Measurements from ENCODE around the gene TMEM87A. TPM values are rescaled to one million over a fixed set of nuclear protein-coding genes. Genes with fewer than 3 reads are reported as not detected.
A peak's percentile ranks its signal among the peaks of the same experiment; 100 is the strongest.

The TMEM87A gene
- total RNA-seq, 4 donors from 2014 or later, result 106 to 187 (median 125) TPM

DNA sequence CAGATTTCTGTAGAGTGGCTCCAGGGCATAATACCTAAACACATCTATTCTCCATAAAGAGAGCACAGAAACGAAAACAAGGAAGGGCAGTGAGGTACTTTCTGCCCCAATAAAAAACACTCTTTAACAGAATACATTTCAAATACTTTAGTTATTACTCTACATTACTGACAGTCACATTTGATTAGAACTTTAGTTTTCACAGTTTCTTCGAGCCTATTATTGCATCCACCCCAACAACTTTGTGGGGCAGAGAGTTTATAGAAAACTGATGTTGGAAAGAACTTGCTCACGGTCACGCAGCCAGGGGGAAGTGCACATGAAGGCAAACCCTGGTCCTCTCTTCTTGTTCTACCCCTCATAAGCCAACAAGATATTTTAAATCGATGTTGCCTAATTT lies 74.1 kb downstream of the TMEM87A start:
- H3K4me3 ChIP-seq (replicated peaks in 1 of 3), result no peak overlapping the region
- H3K4me1 ChIP-seq, result no peaks in the 10 kb centered on the region
- no peak for DNase-seq
- H3K27ac ChIP-seq, result no peak overlapping the region
- H3K9me3 ChIP-seq, result no peaks in the 10 kb centered on the region
- TF ChIP-seq, protein P1, sequence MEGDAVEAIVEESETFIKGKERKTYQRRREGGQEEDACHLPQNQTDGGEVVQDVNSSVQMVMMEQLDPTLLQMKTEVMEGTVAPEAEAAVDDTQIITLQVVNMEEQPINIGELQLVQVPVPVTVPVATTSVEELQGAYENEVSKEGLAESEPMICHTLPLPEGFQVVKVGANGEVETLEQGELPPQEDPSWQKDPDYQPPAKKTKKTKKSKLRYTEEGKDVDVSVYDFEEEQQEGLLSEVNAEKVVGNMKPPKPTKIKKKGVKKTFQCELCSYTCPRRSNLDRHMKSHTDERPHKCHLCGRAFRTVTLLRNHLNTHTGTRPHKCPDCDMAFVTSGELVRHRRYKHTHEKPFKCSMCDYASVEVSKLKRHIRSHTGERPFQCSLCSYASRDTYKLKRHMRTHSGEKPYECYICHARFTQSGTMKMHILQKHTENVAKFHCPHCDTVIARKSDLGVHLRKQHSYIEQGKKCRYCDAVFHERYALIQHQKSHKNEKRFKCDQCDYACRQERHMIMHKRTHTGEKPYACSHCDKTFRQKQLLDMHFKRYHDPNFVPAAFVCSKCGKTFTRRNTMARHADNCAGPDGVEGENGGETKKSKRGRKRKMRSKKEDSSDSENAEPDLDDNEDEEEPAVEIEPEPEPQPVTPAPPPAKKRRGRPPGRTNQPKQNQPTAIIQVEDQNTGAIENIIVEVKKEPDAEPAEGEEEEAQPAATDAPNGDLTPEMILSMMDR (IDR thresholded peaks at IDR 0.05), result no peak
- no peak for TF ChIP-seq POLR2A (IDR thresholded peaks at IDR 0.05)
- no peaks in the 10 kb centered on the region for H3K27me3 ChIP-seq
- 86 to 98% methylated on average over 5 of the region's 5 CpGs for WGBS, 2 donors
- intact Hi-C loops (cut with DNase I), result no loop called here
- peaks cover 5 to 10% of the 10 kb centered on the region in 2 donors for H3K36me3 ChIP-seq

DNA sequence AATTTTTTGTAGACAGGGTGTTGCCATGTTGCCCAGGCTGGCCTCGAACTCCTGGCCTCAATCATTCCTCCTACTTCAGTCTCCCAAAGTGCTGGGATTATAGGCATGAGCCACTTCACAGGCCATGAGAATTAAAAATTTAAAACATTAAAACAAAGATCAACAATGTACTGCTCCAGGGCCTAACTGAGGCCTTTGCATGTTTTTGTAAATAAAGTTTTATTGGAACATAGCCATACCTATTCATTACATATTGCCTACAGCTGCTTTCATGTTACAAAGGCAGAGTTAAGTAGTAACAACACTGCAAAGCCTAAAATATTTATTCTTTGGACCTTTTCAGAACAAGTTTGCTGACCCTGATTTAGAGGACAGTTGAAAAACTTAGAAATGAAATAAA lies 74.7 kb downstream of the TMEM87A start:
- Histone ChIP-seq H3K9me3 (no peaks in the 10 kb centered on the region), H3K36me3 (peaks cover 5 to 10% of the 10 kb centered on the region in 2 donors), H3K4me1 (no peaks in the 10 kb centered on the region), H3K27me3 (no peaks in the 10 kb centered on the region), H3K27ac (no peak overlapping the region), H3K4me3 (replicated peaks in 1 of 3) (no peak overlapping the region)
- intact Hi-C loops (cut with DNase I), result no loop called here
- no peak for DNase-seq
- 96 to 100% methylated on average over 1 of the region's 1 CpG for WGBS, 2 donors
- TF ChIP-seq, protein P1 (IDR thresholded peaks at IDR 0.05), result no peak
- TF ChIP-seq POLR2A (IDR thresholded peaks at IDR 0.05), result no peak

DNA sequence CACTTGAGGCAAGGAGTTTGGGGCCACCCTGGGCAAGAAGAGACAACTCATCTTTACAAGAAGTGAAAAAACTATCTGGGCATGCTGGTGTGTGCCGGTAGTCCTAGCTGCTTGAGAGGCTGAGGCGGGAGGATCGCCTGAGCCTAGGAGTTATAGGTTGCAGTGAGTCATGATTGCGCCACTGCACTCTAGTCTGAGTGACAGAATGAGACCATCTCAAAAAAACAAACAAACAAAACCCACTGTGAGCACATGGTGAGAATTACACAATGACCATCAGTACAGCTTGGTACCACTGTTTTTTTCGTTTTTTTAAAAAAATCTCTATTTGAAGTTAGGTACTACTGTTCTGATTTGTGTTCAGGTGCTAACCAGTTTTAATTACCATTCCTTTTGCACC lies 78.7 kb downstream of the TMEM87A start:
- Histone ChIP-seq H3K4me3 (replicated peaks in 1 of 3) (no peak overlapping the region), H3K4me1 (peaks cover 0 to 6% of the 10 kb centered on the region in 2 donors), H3K27ac (no peak overlapping the region), H3K9me3 (no peaks in the 10 kb centered on the region), H3K27me3 (no peaks in the 10 kb centered on the region), H3K36me3 (peaks cover 4 to 9% of the 10 kb centered on the region in 2 donors)
- DNase-seq, result no peak
- intact Hi-C loops (cut with DNase I), result no loop called here
- TF ChIP-seq, protein P1 (IDR thresholded peaks at IDR 0.05), result no peak
- 96 to 97% methylated on average over 5 of the region's 5 CpGs for WGBS, 2 donors

DNA sequence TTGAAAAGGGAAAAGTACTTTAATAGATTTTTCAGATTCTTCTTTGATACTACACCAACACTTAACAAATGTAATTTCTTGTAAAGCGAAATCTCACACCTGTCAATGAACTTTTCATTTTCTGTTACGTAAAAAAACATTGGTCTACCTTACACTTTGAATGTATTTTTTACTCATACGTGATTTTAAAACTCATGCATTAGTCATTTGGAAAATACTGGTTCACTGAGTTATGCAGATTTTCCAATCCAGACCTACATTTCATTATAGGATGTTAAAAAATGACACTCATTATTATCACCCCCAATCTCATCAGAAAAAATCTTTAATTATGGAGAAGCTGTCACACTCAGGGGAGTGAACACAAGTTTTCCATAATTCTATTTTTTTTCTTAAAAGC lies 79.8 kb downstream of the TMEM87A start:
- Histone ChIP-seq H3K4me3 (replicated peaks in 1 of 3) (no peak overlapping the region), H3K4me1 (peaks cover 0 to 6% of the 10 kb centered on the region in 2 donors), H3K9me3 (no peaks in the 10 kb centered on the region), H3K27me3 (no peaks in the 10 kb centered on the region), H3K36me3 (peaks cover 0 to 9% of the 10 kb centered on the region in 2 donors), H3K27ac (no peak overlapping the region)
- DNase-seq, result no peak
- no peak for TF ChIP-seq POLR2A (IDR thresholded peaks at IDR 0.05)
- TF ChIP-seq, protein P1 (IDR thresholded peaks at IDR 0.05), result no peak
- WGBS, 2 donors, result 94 to 96% methylated on average over 3 of the region's 3 CpGs
- intact Hi-C loops (cut with DNase I), result no loop called here

DNA sequence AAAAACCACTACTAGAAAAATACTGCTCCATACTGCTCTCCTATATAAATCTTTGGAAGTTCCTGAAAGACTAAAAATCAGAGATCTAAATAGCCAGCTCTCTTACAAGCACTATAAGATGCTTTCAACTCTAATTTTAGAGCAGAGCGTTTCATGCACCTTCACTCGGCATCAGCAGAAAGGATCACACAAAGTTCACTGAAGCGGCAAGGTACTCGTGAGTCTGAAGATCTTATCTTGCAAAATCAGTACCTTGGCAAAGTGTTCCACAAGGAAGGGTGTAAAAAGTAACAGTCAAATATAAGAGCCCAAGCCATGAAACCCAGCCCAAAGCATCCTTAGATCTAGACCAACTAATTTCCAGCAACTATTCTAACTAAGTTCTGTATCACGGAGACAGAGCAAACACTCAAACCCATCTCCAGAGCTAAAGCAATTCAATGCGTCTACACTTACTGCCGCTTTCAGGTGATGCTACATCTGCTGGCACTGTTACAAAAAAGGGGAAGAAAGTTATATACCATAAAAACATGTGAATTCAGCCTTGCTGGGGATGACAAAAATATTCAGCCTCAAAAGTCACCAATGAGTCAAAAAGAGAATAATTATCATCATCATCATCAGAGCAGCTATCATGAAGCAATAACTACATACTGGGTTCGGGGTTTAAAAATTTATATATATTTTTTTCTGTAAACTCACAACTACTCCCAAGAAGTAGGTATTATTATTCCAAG lies 81.5 kb downstream of the TMEM87A start:
- Histone ChIP-seq H3K9me3 (no peaks in the 10 kb centered on the region), H3K4me3 (replicated peaks in 1 of 3) (no peak overlapping the region), H3K36me3 (peaks cover 4 to 18% of the 10 kb centered on the region in 2 donors), H3K27me3 (no peaks in the 10 kb centered on the region), H3K4me1 (peaks cover 0 to 6% of the 10 kb centered on the region in 2 donors), H3K27ac (no peak overlapping the region)
- DNase-seq, result peak; percentile 45 to 62
- TF ChIP-seq, protein P1 (IDR thresholded peaks at IDR 0.05), result no peak
- TF ChIP-seq POLR2A (IDR thresholded peaks at IDR 0.05), result no peak
- intact Hi-C loops (cut with DNase I), result no loop called here
- WGBS, 2 donors, result 54 to 59% methylated on average over 8 of the region's 8 CpGs

Data from thyroid gland (tissue), 4 donors.